Muscle layer of duodenum (tissue), 2 donors: ENCODE data around the gene CCDC85C.

ENCODE experiments used
- H3K27ac ChIP-seq: one replicate; pipeline ENCODE4 v1.7.0; 2013; ENCODE audit warnings: mild to moderate bottlenecking, low read length
- H3K27me3 ChIP-seq: one replicate; pipeline ENCODE4 v1.7.0; 2013; ENCODE audit warnings: low read depth, mild to moderate bottlenecking, control low read depth, low read length
- H3K36me3 ChIP-seq, 2 donors: one replicate each; pipeline ENCODE4 v1.7.0; 2013; ENCODE audit warnings: low read length in 2 of 2, control low read depth in 1 of 2, mild to moderate bottlenecking in 1 of 2; ENCODE audit not compliant: insufficient read depth in 2 of 2, control insufficient read depth in 1 of 2
- H3K4me1 ChIP-seq, 2 donors: one replicate each; pipeline ENCODE4 v1.7.0; 2013; ENCODE audit warnings: low read length in 2 of 2, mild to moderate bottlenecking in 2 of 2, control low read depth in 1 of 2, moderate library complexity in 1 of 2; ENCODE audit not compliant: insufficient read depth in 2 of 2, control insufficient read depth in 1 of 2
- H3K4me3 ChIP-seq, 2 donors: one replicate each; pipeline ENCODE4 v1.7.0; 2013; ENCODE audit warnings: low read length in 2 of 2, low read depth in 1 of 2, mild to moderate bottlenecking in 1 of 2
- H3K9me3 ChIP-seq, 2 donors: one replicate each; pipeline ENCODE4 v1.7.0; 2013; ENCODE audit warnings: low read length in 2 of 2, control low read depth in 1 of 2, mild to moderate bottlenecking in 1 of 2; ENCODE audit not compliant: control insufficient read depth in 1 of 2
- donor health status: healthy.

The CCDC85C gene

DNA sequence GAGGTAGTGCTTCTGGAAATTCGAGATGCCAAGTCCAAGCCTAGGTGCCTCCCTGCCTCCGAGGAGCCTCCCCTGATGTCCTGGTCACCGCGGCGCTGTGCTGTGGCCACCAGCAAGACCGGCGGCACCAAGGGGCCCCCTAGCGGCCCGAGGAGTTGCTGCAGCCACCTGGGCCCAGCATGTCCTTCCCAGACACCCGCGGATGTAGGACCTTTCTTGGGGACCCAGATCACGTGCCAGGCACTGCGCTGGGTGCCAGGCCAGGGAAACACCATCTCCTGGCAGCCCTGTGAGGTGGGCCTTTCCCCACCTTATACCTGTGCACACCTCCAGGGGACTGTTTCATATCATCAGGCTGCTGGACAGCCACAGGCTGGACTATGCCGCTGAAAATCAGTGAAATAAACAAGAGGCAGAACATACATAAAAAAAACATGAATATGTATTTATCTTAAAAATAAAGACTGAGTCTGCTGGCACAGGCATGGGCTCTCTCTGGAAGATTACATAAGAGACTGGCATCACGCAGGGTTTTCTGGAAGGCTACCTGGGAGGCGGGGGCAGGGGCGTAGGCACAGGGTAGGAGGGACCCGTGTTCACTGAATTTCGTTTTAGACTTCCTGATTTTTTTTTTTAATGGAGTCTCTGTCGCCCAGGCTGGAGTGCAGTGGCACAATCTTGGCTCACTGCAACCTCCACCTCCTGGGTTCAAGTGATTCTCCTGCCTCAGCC, 25.0 kb upstream of the CCDC85C start:
- H3K27me3 ChIP-seq: no peaks in the 10 kb centered on the region
- H3K36me3 ChIP-seq: no peaks in the 10 kb centered on the region
- no peaks in the 10 kb centered on the region for H3K4me1 ChIP-seq
- no peaks in the 10 kb centered on the region for H3K9me3 ChIP-seq
- no peak overlapping the region for H3K27ac ChIP-seq
- no peak overlapping the region for H3K4me3 ChIP-seq

GRCh38 chr14:99627510-99628381, 23.7 kb upstream of the CCDC85C start:
- Histone ChIP-seq H3K36me3 (no peaks in the 10 kb centered on the region), H3K27ac (no peak overlapping the region), H3K9me3 (no peaks in the 10 kb centered on the region), H3K4me3 (no peak overlapping the region), H3K4me1 (peaks cover 0 to 6% of the 10 kb centered on the region in 2 donors), H3K27me3 (no peaks in the 10 kb centered on the region)

GRCh38 chr14:99627100-99627499, 23.1 kb upstream of the CCDC85C start:
- Histone ChIP-seq H3K9me3 (no peaks in the 10 kb centered on the region), H3K27ac (no peak overlapping the region), H3K27me3 (no peaks in the 10 kb centered on the region), H3K36me3 (no peaks in the 10 kb centered on the region), H3K4me1 (peaks cover 0 to 6% of the 10 kb centered on the region in 2 donors), H3K4me3 (no peak overlapping the region)

- Histone ChIP-seq H3K4me3 (no peak overlapping the region), H3K9me3 (no peaks in the 10 kb centered on the region), H3K27me3 (no peaks in the 10 kb centered on the region), H3K4me1 (peaks cover 0 to 6% of the 10 kb centered on the region in 2 donors), H3K27ac (no peak overlapping the region), H3K36me3 (no peaks in the 10 kb centered on the region)
Observed at GRCh38 chr14:99626041-99626648, 22.1 kb upstream of the CCDC85C start.

DNA sequence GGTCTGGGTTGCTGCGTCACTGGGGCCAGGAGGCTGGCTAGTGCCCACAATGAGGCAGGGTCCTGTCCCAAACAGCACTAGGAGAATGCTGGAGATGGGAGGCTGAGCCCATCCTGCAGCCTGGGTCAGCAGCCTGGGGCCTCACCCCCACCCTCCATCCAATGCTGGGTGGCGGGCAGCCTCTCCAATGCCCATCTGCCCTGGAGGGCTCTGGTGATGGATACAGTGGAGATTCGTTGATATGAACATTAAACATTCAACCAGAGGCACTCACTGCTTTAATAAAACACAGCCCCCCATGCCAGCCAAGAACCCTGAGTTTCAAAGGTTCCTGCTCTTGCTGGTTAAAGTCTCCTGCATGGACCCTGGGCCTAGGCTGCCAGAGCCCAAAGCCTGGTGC, 21.5 kb upstream of the CCDC85C start:
- Histone ChIP-seq H3K9me3 (no peaks in the 10 kb centered on the region), H3K27me3 (no peaks in the 10 kb centered on the region), H3K4me3 (no peak overlapping the region), H3K4me1 (peaks cover 0 to 6% of the 10 kb centered on the region in 2 donors), H3K36me3 (no peaks in the 10 kb centered on the region), H3K27ac (no peak overlapping the region)

DNA sequence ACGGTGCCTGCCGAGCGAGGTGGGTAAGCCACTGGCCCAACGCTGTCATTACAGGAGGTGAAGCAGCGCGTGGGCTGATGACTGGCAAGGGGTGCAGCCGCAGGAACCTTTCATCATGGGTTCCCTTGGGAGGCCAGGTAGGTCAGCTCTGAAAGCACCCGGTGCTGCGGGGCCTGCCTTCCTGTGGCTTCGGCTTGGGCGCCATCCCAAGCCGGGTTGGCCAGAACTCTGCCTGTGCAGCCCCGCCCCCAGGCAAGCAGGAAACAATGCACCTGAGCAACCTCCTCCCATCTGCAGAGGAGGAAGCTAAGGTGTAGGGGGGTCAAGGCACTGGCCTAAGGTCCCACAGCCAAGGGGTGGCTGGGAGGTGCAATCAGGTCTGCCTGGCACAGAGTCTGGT, 21.0 kb upstream of the CCDC85C start:
- no peaks in the 10 kb centered on the region for H3K27me3 ChIP-seq
- H3K9me3 ChIP-seq: no peaks in the 10 kb centered on the region
- peaks cover 0 to 6% of the 10 kb centered on the region in 2 donors for H3K4me1 ChIP-seq
- no peaks in the 10 kb centered on the region for H3K36me3 ChIP-seq
- no peak overlapping the region for H3K27ac ChIP-seq
- no peak overlapping the region for H3K4me3 ChIP-seq

- Histone ChIP-seq H3K4me1 (peaks cover 0 to 6% of the 10 kb centered on the region in 2 donors), H3K4me3 (no peak overlapping the region), H3K9me3 (no peaks in the 10 kb centered on the region), H3K27ac (no peak overlapping the region), H3K27me3 (no peaks in the 10 kb centered on the region), H3K36me3 (no peaks in the 10 kb centered on the region)
Observed at GRCh38 chr14:99624024-99624423, 20.0 kb upstream of the CCDC85C start.

DNA sequence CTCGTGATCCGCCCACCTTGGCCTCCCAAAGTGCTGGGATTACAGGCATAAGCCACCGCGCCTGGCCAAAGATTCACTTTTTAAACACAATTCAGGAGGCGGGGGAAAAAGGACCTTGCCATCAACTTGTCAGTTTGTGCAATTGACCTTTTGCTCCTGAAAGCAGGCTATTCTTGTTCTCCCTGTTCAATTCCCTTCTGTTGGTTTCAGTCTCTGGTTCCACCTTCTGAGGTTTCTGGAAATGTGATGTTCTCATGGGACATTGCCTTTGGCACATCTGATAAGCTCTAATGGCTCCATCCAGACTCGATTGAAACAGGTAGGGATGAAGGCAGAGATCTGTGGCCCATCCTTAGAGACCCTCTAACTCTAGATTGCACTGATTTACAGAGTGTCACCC, 17.9 kb upstream of the CCDC85C start:
- no peak overlapping the region for H3K27ac ChIP-seq
- H3K4me3 ChIP-seq: no peak overlapping the region
- no peaks in the 10 kb centered on the region for H3K27me3 ChIP-seq
- H3K9me3 ChIP-seq: no peaks in the 10 kb centered on the region
- no peaks in the 10 kb centered on the region for H3K36me3 ChIP-seq
- peaks cover 0 to 6% of the 10 kb centered on the region in 2 donors for H3K4me1 ChIP-seq

GRCh38 chr14:99619835-99620834, 16.1 kb upstream of the CCDC85C start:
- H3K4me3 ChIP-seq: no peak overlapping the region
- H3K36me3 ChIP-seq: no peaks in the 10 kb centered on the region
- no peak overlapping the region for H3K27ac ChIP-seq
- no peaks in the 10 kb centered on the region for H3K27me3 ChIP-seq
- no peaks in the 10 kb centered on the region for H3K9me3 ChIP-seq
- peaks cover 0 to 6% of the 10 kb centered on the region in 2 donors for H3K4me1 ChIP-seq

DNA sequence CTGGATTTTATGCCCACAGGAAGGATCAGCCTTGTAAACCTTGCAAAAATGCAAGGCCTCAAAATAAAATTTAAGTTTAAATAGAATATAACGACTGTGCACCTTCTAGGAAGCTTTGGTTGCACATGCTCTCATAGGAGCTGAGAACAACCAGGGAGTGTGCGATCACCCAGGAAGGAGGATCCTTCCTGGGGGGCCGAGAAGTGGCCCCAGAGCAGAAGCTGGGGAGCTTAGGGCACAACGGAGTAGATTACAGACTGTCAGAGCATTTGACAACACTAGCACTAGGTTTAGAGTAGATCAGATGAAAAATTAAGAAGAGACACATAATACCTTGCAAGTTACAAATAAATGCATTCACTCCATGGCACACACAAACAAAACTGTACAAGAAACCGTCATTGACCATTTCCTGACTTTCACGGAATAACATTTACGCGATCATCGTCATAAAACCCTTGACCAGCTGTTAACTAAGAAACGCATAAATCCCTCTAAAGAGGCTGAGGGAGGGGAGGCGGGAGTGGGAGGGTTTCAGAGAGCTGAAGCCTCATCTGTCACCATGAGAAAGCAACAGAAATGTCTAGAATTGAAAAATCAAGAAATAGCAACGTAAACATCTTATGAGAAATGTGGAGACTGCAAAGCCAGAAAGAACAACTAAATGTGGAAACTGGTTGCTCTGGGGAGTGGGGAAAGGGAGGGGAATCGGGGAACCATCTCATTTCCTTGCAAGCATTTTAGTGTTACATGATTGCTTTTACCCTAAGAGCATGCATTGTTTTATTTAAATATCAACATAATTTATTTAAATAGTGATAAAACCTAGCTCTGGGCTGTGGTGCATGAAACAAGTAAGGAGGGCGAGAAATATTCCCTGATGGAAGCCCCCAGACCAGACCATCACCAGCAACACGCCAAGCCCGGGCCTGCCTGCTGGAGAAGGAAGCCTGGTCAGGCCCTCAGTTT, 13.1 kb upstream of the CCDC85C start:
- Histone ChIP-seq H3K4me3 (no peak overlapping the region), H3K27me3 (no peaks in the 10 kb centered on the region), H3K9me3 (no peaks in the 10 kb centered on the region), H3K4me1 (peaks cover 0 to 6% of the 10 kb centered on the region in 2 donors), H3K27ac (no peak overlapping the region), H3K36me3 (no peaks in the 10 kb centered on the region)
